ENCODE measurements around the gene NTRK2. TPM values are rescaled to one million over a fixed set of nuclear protein-coding genes. Genes with fewer than 3 reads are reported as not detected.

NTRK2 gene
- total and polyA plus RNA-seq, 7 donors, result 0.46 to 3.0 (median 2.1) TPM

DNA sequence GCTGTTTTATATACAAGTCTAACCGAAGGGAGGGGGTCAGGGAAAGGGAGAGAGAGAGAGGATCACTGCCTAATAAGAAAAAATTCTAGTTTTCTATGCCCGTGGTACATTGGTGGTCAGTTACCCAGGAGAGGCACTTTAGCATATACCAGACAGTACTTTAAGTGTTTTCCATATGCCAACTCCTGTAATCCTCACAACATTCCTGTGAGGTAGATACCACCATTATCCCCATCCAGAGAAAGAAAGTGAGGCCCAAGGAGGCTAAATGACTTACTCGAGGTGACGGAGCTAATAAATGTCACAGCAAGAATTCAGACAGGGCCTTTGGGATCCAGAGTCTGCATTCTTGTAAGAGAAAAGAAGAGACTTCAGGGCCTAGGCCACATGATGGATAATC lies 161.8 kb downstream of the NTRK2 start:
- DNase-seq, result no peak
- no peaks in the 10 kb centered on the region for H3K36me3 ChIP-seq
- no peak for TF ChIP-seq CTCF (IDR thresholded peaks at IDR 0.05)
- no peaks in the 10 kb centered on the region for H3K4me1 ChIP-seq
- no peaks in the 10 kb centered on the region for H3K27me3 ChIP-seq
- no peak overlapping the region for H3K27ac ChIP-seq
- H3K4me3 ChIP-seq, result no peak overlapping the region
- H3K9me3 ChIP-seq, result no peaks in the 10 kb centered on the region
- WGBS, 2 donors, result 81 to 84% methylated on average over 4 of the region's 4 CpGs
- intact Hi-C loops (cut with DNase I), result no loop called here

DNA sequence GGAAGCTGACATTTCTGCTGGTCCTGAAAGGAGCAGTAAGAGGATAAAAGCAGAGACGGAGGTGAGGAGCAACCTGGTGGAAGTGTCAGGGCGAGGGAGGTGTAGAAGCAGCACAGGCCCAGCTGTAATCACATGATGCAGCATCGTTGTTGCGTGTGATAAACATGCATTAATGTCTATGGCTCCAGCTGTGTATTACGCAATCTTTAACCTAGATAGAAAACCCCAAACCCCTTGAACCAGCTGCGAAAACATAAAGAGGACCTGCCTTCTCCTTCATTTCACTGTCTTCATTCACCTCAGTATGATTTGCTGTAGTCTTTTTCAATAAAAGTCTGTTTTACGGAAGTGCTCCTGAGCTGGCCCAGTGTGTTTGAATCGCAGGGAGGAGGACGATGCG lies 162.9 kb downstream of the NTRK2 start:
- TF ChIP-seq POLR2AphosphoS5 (IDR thresholded peaks at IDR 0.05), result no peak
- no peak for TF ChIP-seq POLR2A (IDR thresholded peaks at IDR 0.05)
- no peak for TF ChIP-seq CTCF (IDR thresholded peaks at IDR 0.05)
- TF ChIP-seq EP300 (IDR thresholded peaks at IDR 0.05), result no peak
- H3K4me1 ChIP-seq, result no peaks in the 10 kb centered on the region
- H3K36me3 ChIP-seq, result no peaks in the 10 kb centered on the region
- DNase-seq, result no peak
- no peak overlapping the region for H3K4me3 ChIP-seq
- H3K9me3 ChIP-seq, result no peaks in the 10 kb centered on the region
- whole genome bisulfite sequencing, 2 donors, result 90 to 91% methylated on average over 10 of the region's 10 CpGs
- intact Hi-C loops (cut with DNase I), result no loop called here
- H3K27me3 ChIP-seq, result no peaks in the 10 kb centered on the region
- H3K27ac ChIP-seq, result no peak overlapping the region

GRCh38 chr9:84834426-84834825 lies 164.9 kb downstream of the NTRK2 start:
- whole genome bisulfite sequencing, 2 donors, result 91 to 92% methylated on average over 4 of the region's 4 CpGs
- DNase-seq, result no peak
- intact Hi-C loops (cut with DNase I), result no loop called here
- peaks cover 0 to 1% (median 0%) of the 10 kb centered on the region in 4 donors for H3K4me1 ChIP-seq
- no peak overlapping the region for H3K27ac ChIP-seq
- no peaks in the 10 kb centered on the region for H3K27me3 ChIP-seq
- TF ChIP-seq POLR2AphosphoS5 (IDR thresholded peaks at IDR 0.05) (no peak), CTCF (IDR thresholded peaks at IDR 0.05) (no peak), EP300 (IDR thresholded peaks at IDR 0.05) (no peak), POLR2A (IDR thresholded peaks at IDR 0.05) (no peak)
- no peaks in the 10 kb centered on the region for H3K9me3 ChIP-seq
- no peak overlapping the region for H3K4me3 ChIP-seq
- no peaks in the 10 kb centered on the region for H3K36me3 ChIP-seq

DNA sequence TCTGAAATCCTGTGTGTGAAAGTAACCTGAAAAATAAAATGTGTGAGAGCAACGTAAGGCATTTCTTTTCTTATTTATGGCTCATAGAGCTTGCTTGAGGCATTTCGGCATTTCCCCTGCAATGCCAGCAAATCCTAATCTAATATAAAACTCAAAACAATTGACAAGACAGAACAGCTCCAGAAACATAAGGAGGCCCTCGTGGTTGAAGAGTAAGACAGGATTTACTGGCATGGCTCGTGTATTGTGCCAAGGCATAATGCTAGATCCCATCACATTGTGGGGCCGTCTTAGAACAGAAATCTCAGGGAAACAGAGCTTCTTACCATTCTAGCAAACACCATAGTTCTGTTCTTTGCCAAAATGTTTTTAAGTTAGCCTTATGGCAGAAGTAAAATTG lies 166.2 kb downstream of the NTRK2 start:
- no peak for TF ChIP-seq CTCF (IDR thresholded peaks at IDR 0.05)
- TF ChIP-seq POLR2AphosphoS5 (IDR thresholded peaks at IDR 0.05), result no peak
- no peak for TF ChIP-seq EP300 (IDR thresholded peaks at IDR 0.05)
- no peak for DNase-seq
- Histone ChIP-seq H3K4me3 (no peak overlapping the region), H3K4me1 (peaks cover 0 to 9% (median 0%) of the 10 kb centered on the region in 4 donors), H3K9me3 (no peaks in the 10 kb centered on the region), H3K27ac (no peak overlapping the region), H3K27me3 (no peaks in the 10 kb centered on the region), H3K36me3 (no peaks in the 10 kb centered on the region)
- intact Hi-C loops (cut with DNase I), result no loop called here
- WGBS, 2 donors, result 77 to 91% methylated on average over 5 of the region's 5 CpGs

GRCh38 chr9:84838879-84839278 lies 169.3 kb downstream of the NTRK2 start:
- H3K36me3 ChIP-seq, result no peaks in the 10 kb centered on the region
- 53 to 61% methylated on average over 1 of the region's 1 CpG for WGBS, 2 donors
- H3K27me3 ChIP-seq, result no peaks in the 10 kb centered on the region
- no peak overlapping the region for H3K27ac ChIP-seq
- H3K4me3 ChIP-seq, result no peak overlapping the region
- no peaks in the 10 kb centered on the region for H3K9me3 ChIP-seq
- TF ChIP-seq EP300 (IDR thresholded peaks at IDR 0.05) (no peak), CTCF (IDR thresholded peaks at IDR 0.05) (no peak), POLR2AphosphoS5 (IDR thresholded peaks at IDR 0.05) (no peak), POLR2A (IDR thresholded peaks at IDR 0.05) (no peak)
- intact Hi-C loops (cut with DNase I), result no loop called here
- DNase-seq, result no peak
- peaks cover 0 to 9% (median 0%) of the 10 kb centered on the region in 4 donors for H3K4me1 ChIP-seq
